HL-60/S4 (cell line): ENCODE results near the gene ADSL.
"Not testable (repeated sequence)": the region's sequence is repeated elsewhere in the genome, so short reads cannot be mapped to it uniquely, and the experiment has no call there.

Experiments used
- in situ Hi-C: fragments of 300-500 bp; cut with MboI; formaldehyde crosslinking; loops from 2 replicates; pipeline ENCODE4 v1.14.3; 2022; ENCODE audit warnings: low sequenced_read_pairs

Gene ADSL

DNA sequence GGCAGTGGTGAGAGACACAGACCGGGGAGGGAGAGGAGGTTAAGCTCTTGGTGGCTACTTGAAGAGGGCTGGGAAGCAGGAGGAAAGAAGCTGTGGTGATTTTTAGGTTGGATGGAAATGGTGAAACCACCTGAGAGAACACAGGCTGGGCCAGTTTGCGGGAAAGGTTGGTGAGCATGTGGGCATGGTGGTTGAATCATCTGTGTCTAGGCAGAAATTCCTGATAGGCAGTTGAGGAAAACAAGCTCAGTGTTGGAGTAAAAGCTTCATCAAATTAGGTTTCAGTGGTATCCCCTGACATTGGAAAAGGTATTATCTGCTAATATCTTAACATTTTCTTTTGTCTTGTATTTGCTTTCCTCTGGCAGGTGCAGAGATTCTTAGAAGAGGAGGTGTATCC, 19.8 kb downstream of the ADSL start:
- in situ Hi-C loops, result no loop called here

DNA sequence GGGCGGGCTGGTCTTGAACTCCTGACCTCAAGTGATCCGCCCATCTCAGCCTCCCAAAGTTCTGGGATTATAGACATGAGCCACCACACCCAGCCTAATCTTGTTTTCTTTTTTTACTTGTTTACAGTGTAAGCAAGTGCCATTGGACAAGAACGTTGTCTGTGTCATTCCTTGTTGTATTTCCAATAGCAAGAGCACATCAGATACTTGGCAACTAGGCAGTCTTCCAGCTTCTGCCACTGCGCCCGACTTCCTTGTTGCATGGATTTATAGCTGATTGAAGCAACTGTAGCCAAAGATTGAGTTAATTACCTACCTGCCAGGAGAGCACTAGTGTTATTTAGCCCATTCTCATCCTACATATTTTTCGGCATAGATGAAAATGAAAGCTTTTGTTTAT, 21.0 kb downstream of the ADSL start:
- in situ Hi-C loops, result no loop called here

- in situ Hi-C loops, result no loop called here
Measured at GRCh38 chr22:40368016-40368415, 21.7 kb downstream of the ADSL start.

DNA sequence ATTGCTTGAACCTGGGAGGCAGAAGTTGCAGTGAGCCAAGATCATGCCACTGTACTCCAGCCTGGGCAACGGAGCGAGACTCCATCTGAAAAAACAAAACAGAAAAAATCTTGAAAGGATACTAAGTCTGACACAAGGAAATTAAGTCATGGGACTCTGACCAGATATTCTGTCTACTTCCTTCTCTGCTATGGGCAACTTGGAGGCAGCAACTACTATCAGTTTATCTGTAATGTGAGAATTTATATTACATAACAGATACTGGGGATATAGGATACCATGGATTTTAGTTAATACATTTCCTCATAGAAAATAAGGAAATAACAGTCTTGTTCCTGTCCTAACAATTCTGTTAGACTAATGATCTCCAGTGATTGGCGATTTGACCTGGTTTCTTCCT, 22.5 kb downstream of the ADSL start:
- in situ Hi-C loops, result no loop called here

DNA sequence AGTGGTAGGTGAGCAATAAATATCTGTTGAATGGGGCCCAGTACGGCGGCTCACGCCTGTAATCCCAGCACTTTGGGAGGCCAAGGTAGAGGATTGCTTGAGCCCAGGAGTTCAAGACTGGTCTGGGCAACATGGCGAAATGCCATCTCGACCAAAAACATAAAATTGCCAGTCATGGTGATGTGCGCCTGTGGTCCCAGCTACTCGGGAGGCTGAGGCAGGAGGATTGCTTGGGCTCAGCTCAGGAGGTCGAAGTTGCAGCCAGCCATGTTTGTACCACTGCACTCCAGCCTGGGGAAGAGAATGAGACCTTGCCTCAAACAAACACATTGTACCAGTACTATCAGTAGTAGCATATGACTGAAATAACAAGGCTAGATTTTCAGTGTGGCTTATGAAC, 28.3 kb downstream of the ADSL start:
- in situ Hi-C loops, result no loop called here

- in situ Hi-C loops, result no loop called here
Measured at GRCh38 chr22:40376149-40376548, 29.8 kb downstream of the ADSL start.

DNA sequence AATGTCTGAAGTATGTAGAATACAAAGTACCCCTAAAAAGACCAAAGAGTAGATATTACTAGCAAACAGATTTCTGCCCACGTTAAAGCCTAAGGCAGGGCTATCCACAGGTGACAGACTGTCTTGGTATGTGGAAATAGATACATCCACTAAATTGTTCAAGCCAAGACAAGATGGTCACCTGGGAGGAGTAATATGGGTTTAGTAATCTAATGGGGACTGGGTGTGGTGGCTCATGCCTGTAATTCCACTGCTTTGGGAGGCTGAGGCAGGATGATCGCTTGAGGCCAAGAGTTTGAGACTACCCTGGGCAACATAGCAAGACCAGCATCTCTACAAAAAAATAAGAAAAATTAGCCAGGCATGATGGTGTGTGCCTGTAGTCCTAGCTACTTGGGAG, 31.6 kb downstream of the ADSL start:
- in situ Hi-C loops, result no loop called here

DNA sequence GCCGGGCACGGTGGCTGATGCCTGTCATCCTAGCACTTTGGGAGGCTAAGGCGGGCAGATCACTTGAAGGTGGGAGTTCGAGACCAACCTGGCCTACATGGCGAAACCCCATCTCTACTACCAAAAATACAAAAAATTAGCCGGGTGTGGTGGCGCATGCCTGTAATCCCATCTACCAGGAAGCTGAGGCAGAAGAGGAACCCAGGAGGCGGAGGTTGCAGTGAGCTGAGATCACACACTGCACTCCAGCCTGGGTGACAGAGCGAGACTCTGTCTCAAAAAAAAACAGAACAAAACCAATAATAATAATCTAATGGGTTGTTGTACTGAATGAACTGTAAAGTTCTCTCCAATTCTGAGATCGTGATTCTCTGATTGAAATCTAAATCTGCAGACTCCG, 32.1 kb downstream of the ADSL start:
- in situ Hi-C loops, result not testable (repeated sequence)

- in situ Hi-C loops, result no loop called here
Measured at GRCh38 chr22:40381461-40381860, 35.2 kb downstream of the ADSL start.

DNA sequence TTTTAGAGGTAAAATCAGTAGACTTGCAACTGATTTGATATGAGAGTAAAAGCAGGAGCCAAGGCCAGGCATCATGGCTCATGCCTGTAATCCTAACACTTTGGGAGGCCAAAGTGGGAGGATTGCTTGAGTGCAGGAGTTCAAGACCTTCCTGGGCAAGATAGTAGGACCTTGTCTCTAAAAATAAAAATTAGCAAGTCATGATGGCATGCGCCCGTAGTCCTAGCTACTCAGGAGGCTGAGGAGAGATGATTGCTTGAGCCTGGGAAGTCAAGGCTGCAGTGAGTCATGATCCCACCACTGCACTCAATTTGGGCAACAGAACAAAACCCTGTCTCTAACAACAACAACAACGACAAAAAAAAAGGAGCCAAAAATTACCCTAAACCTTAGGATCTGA, 37.6 kb downstream of the ADSL start:
- in situ Hi-C loops, result no loop called here

GRCh38 chr22:40385036-40385782, 38.9 kb downstream of the ADSL start:
- in situ Hi-C loops, result no loop called here

- in situ Hi-C loops, result no loop called here
Measured at GRCh38 chr22:40387746-40388145, 41.4 kb downstream of the ADSL start.

DNA sequence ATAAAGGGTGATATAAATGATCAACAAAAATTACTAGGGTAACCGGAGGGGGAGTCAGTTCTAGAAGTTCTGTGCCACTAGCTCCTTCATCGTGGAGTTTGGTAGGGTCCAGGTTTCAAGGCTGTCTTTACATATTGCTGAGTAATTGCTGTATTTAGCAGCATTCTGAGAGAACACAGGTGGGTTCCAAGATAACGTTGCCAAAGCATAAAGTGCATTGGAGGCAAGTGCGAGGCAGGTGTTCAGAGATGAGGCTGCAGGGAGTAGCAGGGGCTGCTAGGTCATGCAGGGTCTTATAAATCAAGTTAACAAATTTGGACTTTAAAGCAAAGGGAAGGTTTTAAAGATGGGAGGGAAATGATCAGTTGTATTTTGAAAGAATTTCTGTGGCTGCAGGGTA, 41.9 kb downstream of the ADSL start:
- in situ Hi-C loops, result no loop called here

DNA sequence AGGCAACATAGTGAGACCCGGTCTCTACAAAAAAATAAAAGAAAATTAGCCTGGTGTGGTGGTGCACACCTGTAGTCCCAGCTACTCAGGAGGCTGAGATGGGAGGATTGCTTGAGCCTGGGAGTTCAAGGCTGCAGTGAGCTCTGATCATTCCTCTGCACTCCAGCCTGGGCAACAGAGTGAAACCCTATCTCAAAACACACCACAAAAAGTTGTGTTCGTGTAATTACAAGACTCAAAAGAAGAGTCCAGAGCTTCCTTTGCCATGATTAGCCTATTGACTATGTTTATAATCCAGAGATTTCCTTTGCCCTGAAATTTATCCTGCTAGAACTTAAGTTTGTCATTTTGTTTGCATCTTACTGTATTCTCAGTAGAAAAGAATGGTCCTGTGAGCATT, 45.1 kb downstream of the ADSL start:
- in situ Hi-C loops, result no loop called here

DNA sequence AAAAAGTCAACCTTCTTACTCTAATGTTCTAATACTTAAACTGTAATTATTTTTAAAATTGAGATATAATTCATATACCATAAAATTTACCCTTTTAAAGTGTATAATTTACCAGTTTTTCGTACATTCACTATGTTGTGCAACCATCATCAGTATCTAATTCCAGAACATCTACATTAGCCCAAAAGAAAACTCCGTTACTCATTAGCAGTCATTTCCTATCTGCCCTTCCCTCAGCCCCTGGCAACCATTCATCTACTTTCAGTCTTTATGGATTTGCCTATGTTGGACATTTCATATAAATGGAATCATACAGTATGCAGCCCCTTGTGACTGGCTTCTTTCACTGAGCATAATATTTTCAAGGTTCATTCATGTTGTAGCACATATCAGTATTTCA, 46.3 kb downstream of the ADSL start:
- in situ Hi-C loops, result no loop called here

DNA sequence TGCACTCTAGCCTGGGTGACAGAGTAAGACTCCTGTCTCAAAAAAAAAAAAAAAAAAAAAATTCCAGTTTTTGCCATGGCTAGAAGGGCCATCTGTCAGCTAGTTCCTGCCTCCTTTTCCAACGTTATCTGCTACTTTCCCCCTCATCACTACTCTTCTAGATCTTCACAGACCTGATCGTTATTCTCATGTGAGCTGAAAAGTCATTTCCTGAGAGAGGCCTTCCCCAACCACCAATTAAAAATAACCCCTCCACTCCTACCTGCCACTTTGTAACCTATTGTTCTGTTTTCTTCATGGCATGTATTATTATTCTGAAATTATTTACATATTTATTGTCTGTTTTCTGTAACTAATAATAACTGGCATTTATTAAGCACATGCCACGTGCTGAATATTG, 48.3 kb downstream of the ADSL start:
- in situ Hi-C loops, result no loop called here

DNA sequence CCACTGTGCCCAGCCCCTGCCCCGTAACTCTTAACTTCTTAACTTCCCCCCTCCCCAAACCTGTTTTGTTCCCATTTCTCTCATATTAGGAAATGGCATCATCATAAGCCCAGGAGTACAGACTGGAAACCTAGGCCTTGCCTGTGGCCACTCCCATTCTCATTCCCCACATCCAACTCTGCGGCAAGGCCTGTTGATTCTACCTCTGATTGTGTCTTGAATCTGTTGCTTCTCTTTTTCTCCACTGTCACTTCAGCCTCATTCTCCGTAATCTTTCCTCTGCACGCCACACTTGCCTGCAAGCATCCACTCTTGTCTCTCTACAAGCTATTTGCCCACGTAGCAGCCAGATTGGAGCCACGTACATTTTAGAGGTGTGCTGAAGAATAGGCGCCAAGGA, 49.3 kb downstream of the ADSL start:
- in situ Hi-C loops, result no loop called here

GRCh38 chr22:40396882-40397281, 50.6 kb downstream of the ADSL start:
- in situ Hi-C loops, result no loop called here

DNA sequence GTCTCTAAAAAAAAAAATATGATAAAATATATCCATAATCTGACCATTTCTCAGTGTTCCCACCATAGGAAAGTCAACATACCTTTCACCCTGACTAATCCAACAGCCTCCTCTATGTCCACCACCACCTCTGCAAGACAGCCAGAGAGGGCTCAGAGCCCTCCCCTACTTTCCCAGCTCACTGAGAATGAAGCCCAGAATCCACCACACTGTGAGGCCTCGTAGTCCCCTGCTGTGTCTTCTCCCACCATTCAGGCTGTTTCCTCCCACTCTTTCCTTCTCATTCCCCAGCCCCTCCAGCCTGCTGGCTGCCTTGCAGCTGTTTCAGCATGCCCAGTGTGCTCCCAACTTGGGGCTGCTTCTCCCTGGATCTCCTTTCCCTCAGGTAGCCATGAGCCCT, 51.1 kb downstream of the ADSL start:
- in situ Hi-C loops, result no loop called here

DNA sequence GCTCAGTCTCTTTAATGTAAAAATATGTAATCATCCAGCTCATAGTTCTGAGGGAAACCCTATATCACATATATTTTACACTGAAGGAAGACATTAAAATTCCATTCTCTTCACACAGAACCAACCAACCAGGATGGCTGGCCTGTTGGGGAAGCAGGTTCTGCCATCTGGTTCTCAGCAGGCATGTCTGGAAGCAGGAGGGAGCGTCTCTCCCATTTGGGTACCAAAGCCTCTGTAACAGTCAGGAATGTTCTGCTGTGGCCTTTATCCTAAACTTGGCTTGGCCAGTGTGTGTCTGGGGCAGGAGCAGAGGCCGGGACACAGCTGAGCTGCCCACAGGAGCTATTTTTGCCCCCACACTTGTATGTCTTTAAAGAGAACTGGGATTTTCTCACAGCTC, 53.3 kb downstream of the ADSL start:
- in situ Hi-C loops, result no loop called here

- in situ Hi-C loops, result no loop called here
Measured at GRCh38 chr22:40400159-40400558, 53.9 kb downstream of the ADSL start.

- in situ Hi-C loops, result no loop called here
Measured at GRCh38 chr22:40401532-40401931, 55.2 kb downstream of the ADSL start.

DNA sequence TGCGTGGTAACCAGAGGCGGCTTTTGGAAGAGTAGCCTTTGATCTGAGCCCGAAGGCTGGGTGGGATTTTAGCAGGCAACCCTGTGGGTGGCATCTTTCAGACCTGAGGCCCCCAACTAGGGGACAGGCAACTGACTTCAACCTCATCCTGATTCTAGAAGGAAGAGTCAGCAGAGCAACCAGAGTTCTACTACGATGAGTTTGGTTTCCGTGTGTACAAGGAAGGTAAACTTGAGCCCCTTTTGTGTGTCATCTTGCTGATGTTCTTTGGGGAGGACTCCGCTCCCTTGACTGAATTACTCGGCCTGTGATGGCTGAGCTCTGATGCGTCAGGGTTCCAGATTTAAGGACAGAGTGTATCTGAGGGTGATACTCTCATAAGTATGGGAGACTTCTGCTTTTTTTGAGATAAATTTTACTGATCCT, 55.7 kb downstream of the ADSL start:
- in situ Hi-C loops, result no loop called here
